SH-SY5Y (cell line): ENCODE measurements around the gene GPR35.

Source experiments
- GATA2 ChIP-seq: IDR thresholded peaks from 2 replicates; pipeline ENCODE4 v1.6.1; 2011; ENCODE audit warnings: mild to moderate bottlenecking, low read depth, low read length
- GATA3 ChIP-seq: IDR thresholded peaks from 2 replicates; pipeline ENCODE4 v1.6.1; 2011; ENCODE audit warnings: low read depth, mild to moderate bottlenecking, low read length, moderate library complexity

GRCh38 chr2:240624011-240624949, 1.0 kb upstream of the GPR35 start:
- TF ChIP-seq GATA3 = no peak
- TF ChIP-seq GATA2 = no peak
